Measurements from ENCODE around the gene LAMA3. TPM values are rescaled to one million over a fixed set of nuclear protein-coding genes. Genes with fewer than 3 reads are reported as not detected.

Gene LAMA3
- total RNA-seq, 1 experiment from 2014 or later, result 5.6 TPM

- TF ChIP-seq SIN3A (IDR thresholded peaks at IDR 0.05; ENCODE audit: low read depth) (no peak), EZH2phosphoT487 (IDR thresholded peaks at IDR 0.05; ENCODE audit: borderline replicate concordance) (no peak), EGR1 (IDR thresholded peaks at IDR 0.05; ENCODE audit: low read depth) (no peak)
These were observed 63.5 kb downstream of the LAMA3 start (continued) for GRCh38 chr18:23752796-23753195.

- POLR2A ChIA-PET, result interaction anchor here (0.6 kb wide), 1 partner anchor 52 kb away, joined by 7 read pairs; no protein-coding TSS in a partner anchor
- no peak overlapping the region for H3K27ac ChIP-seq (ENCODE audit: low read depth, low read length)
- BruUV-seq (replicated peaks), result no TSS peak
- TF ChIP-seq ELF1 (IDR thresholded peaks at IDR 0.05; ENCODE audit: borderline replicate concordance, low read depth) (no peak), ZFX (IDR thresholded peaks at IDR 0.05) (no peak), YY1 (IDR thresholded peaks at IDR 0.05; ENCODE audit: extremely low read depth, insufficient replicate concordance, low read depth, low read length) (no peak), CEBPB (IDR thresholded peaks at IDR 0.05; ENCODE audit: low read depth) (no peak), EGR1 (IDR thresholded peaks at IDR 0.05; ENCODE audit: low read depth) (no peak), JUND (IDR thresholded peaks at IDR 0.05) (no peak), CTCF (IDR thresholded peaks at IDR 0.05 in 2 of 3, conservative IDR thresholded peaks at IDR 0.05 in 1 of 3; ENCODE audit: borderline replicate concordance in 1 of 3, insufficient read depth in 1 of 3, low read depth in 2 of 3, low read length in 2 of 3) (no peak), EZH2phosphoT487 (IDR thresholded peaks at IDR 0.05; ENCODE audit: borderline replicate concordance) (no peak), REST (IDR thresholded peaks at IDR 0.05; ENCODE audit: low read depth) (no peak), EZH2 (IDR thresholded peaks at IDR 0.05) (no peak), ATF3 (IDR thresholded peaks at IDR 0.05) (no peak), MAX (IDR thresholded peaks at IDR 0.05) (no peak), POLR2AphosphoS5 (IDR thresholded peaks at IDR 0.05; ENCODE audit: low read depth, low read length) (no peak), SIN3A (IDR thresholded peaks at IDR 0.05; ENCODE audit: low read depth) (no peak), ZNF274 (IDR thresholded peaks at IDR 0.05; ENCODE audit: low read depth, low read length) (no peak), TCF7L2 (IDR thresholded peaks at IDR 0.05; ENCODE audit: borderline replicate concordance, extremely low read depth, insufficient read depth, insufficient read length) (no peak), SP1 (IDR thresholded peaks at IDR 0.05; ENCODE audit: low read depth) (no peak)
These were observed 67.6 kb downstream of the LAMA3 start for GRCh38 chr18:23756590-23757436.

More at GRCh38 chr18:23756590-23757436, 67.6 kb downstream of the LAMA3 start:
- intact Hi-C loops (cut with micrococcal nuclease), result no loop called here
- H3K27me3 ChIP-seq (ENCODE audit: insufficient read depth, low read length), result no peaks in the 10 kb centered on the region
- CTCF ChIA-PET, result no interaction called here
- H3K36me3 ChIP-seq (ENCODE audit: control insufficient read depth in 1 of 2, insufficient read depth in 2 of 2, low read length in 2 of 2), result no peaks in the 10 kb centered on the region
- RAD21 ChIA-PET (ENCODE audit: low non-redundant PET in 1 of 2, low total read pairs in 2 of 2, uncharacterized antibody in 2 of 2, unreplicated experiment in 2 of 2), result no interaction called here
- no peak overlapping the region for H3K9ac ChIP-seq (ENCODE audit: low read length)
- no peaks in the 10 kb centered on the region for H3K79me2 ChIP-seq (ENCODE audit: insufficient read depth, low read length)
- no peaks in the 10 kb centered on the region for H3K4me1 ChIP-seq (ENCODE audit: control insufficient read depth in 1 of 2, insufficient read depth in 2 of 2, low read length in 2 of 2)
- no peak overlapping the region for H3K4me2 ChIP-seq (ENCODE audit: low read length)
- H3K4me3 ChIP-seq (replicated peaks in 1 of 2; ENCODE audit: low read depth in 1 of 2, low read length in 2 of 2), result no peak overlapping the region
- no peaks in the 10 kb centered on the region for H4K20me1 ChIP-seq (ENCODE audit: insufficient read depth)
- DNase-seq (ENCODE audit: low read depth, low spot score), result no peak
- no peaks in the 10 kb centered on the region for H3K9me3 ChIP-seq (ENCODE audit: control insufficient read depth in 1 of 2, insufficient read depth in 1 of 2, low read depth in 1 of 2, low read length in 2 of 2)
- no peaks in the 10 kb centered on the region for H3K9me2 ChIP-seq (ENCODE audit: insufficient read depth)
- H2AFZ ChIP-seq (ENCODE audit: low read depth, low read length, poor library complexity, severe bottlenecking), result no peak overlapping the region
- no peak for ATAC-seq

All from HCT116 (cell line).